Subcutaneous adipose tissue (tissue), 4 donors: Measurements from ENCODE around the gene GPC3. TPM values are rescaled to one million over a fixed set of nuclear protein-coding genes. Genes with fewer than 3 reads are reported as not detected.

Experiments used
- total RNA-seq, 4 donors: library from RNA; depleted of rRNA; stranded (reverse); fragments of >200 nt; gene quantifications; one replicate each; pipeline ENCODE4 v1.1.0, GENCODE V29; 2016
- TF ChIP-seq, protein P1 (sequence below): fragments of 450-650 bp; IDR thresholded peaks from one replicate; pipeline ENCODE4 v1.5.1; 2016; ENCODE audit warnings: low read depth, mild to moderate bottlenecking, control low read depth, antibody characterized with exemption, moderate library complexity

Gene GPC3
- total RNA-seq, 4 donors from 2014 or later: 61.8 to 142 (median 84.5) TPM

DNA sequence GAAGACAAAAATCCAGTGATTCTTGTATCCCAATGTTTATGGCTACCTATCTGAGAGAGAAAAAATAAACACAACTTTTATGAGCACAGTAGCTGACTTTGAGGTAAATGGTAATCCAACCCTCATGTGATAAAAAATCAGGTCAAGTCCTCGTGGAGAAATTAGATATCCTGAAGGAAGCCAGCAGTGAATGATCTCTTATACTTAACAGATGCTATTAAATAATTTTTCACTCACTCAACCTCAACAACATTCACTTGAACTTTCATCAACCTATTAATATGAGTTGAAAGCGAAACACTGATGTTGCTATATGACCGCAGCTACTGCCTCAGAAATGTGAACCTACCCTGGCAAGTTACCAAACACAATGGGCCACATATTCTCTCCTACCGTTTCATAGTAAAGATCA is 105.4 kb downstream of the GPC3 start:
- TF ChIP-seq, protein P1, sequence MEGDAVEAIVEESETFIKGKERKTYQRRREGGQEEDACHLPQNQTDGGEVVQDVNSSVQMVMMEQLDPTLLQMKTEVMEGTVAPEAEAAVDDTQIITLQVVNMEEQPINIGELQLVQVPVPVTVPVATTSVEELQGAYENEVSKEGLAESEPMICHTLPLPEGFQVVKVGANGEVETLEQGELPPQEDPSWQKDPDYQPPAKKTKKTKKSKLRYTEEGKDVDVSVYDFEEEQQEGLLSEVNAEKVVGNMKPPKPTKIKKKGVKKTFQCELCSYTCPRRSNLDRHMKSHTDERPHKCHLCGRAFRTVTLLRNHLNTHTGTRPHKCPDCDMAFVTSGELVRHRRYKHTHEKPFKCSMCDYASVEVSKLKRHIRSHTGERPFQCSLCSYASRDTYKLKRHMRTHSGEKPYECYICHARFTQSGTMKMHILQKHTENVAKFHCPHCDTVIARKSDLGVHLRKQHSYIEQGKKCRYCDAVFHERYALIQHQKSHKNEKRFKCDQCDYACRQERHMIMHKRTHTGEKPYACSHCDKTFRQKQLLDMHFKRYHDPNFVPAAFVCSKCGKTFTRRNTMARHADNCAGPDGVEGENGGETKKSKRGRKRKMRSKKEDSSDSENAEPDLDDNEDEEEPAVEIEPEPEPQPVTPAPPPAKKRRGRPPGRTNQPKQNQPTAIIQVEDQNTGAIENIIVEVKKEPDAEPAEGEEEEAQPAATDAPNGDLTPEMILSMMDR: no peak

DNA sequence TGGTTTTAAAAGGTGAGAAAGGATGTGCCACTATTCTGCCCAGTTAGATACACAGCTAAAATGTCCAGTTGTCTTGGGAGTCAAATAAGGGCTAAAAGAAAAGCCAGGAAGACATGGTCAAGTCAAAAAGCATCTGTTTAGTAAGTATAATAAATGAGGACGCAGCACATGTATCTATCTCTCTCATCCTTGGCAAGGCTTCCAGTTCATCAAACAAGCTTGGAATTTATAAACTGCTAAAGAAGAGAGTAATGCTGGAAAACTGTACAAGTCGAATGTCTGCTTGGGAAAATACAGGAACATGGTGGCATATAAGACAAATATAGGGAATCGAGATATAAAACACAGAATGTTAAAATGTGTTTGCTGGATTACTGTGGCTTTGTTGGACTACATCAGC is 106.7 kb downstream of the GPC3 start:
- TF ChIP-seq, protein P1: no peak

DNA sequence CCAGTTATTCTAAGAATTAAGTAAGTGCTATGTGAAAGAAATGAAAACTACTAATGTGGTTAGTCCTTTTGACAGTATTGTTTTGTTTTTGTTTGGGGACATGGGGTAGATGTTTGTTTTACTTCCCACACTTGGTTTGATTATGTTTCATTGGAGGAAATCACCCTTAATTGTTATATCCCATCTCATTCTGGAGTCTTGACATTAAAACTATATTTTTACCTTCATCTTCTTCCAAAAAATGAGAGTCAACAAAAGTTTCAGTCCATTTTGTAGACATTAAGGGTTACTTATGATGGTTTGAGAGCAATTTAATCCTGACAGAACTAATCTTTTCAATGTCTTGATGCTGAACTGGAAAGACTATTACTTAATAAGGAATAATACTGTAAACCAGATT is 108.7 kb downstream of the GPC3 start:
- TF ChIP-seq, protein P1: no peak

DNA sequence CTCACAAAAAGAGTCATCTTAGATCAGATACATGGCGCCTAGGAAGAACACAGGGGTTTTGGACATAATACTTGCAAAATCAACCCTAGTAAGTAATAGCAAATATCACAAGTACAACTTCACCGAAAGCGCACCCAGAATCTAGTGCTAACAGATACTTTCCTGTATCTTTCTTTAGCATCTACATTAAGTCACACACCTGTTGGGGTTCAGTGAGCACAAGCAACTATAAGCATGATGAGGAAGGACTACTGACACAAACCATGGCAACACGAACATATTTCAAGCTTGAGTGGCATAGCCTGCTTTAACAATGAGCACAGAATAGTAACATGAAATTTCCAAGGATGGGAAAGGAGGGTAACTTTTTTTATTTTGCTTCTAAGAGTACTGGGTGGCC is 116.1 kb downstream of the GPC3 start:
- TF ChIP-seq, protein P1: no peak

DNA sequence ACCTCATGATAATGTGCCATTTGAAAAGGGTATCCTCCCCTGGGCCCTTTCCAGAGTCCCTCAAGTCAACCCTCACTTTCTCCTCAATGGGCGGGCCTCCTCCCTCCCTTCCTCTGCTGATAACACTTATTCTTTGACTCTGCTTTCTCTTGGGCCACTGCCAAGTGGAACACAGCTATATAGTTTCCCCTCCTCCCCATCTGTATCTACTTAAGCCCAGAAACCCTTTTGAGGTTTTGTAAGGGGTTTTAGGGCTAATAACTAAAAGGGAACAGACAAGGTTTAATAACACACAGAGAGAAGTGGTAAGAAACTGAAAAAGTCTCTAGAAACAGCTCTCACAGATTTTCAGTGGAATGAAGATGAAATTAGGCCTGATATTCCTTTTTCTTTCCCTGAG is 116.7 kb downstream of the GPC3 start:
- TF ChIP-seq, protein P1: no peak

DNA sequence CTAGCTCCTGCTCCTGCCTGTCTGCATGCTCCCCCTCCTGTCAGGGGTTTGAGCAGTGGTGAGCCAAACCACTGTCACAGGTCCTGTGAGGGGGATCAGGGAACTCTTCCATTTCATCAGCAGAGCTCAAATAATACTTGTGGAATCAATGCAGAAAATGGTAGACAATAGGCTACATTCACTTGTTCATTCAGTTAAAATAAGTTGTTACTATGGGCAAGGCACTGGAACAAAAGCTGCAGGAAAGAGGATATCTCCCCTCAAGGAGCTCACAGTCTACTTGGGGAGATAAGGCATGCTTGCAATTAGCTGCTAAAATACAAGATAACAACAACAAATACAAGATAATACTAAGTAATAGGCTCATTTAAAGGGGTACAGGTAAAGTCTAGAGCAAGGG is 117.1 kb downstream of the GPC3 start:
- TF ChIP-seq, protein P1: no peak

DNA sequence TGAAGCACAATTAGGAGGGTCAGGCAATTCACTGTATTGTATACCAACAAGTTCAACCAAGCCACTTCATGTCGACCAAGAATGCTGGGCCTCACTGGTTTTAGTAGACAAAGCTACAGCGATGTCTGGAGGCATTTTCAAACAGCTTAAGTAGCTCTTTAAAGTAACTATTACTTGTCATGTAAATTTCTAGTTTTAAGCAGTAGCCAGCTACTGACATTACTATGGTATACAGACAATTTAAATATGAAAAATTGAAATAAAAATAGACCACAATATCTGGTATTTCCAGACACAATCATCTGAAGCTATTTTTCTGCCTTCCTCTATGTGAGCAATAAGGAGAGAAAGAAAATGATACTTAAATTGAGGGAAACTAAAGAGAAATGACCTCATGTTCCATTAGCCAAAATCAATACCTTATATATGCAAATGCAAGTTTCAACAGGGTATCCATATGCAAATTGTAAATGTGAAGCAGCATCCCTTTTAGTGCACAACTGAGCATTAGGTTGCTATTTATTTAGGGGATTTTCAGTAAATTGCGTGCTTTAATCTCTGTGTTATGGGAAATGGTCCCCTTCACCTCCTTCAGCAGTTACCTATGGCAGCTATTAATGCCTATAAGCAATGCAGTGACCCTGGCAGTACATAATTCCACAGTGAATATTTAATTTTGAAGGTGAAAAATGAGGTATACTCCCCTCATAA is 119.5 kb downstream of the GPC3 start:
- TF ChIP-seq, protein P1: no peak
